H9 (cell line): Measurements from ENCODE around the gene IL15. TPM values are rescaled to one million over a fixed set of nuclear protein-coding genes. Genes with fewer than 3 reads are reported as not detected.

Experiments
- DNase-seq: peaks from one replicate; pipeline ENCODE4 v3.0.0-alpha.2; 2017
- H2AFZ ChIP-seq: one replicate; pipeline ENCODE4 v1.6.1; 2013; ENCODE audit warnings: mild to moderate bottlenecking, low read length, control low read depth, moderate library complexity
- H2AK5ac ChIP-seq: 2 replicates; pipeline ENCODE4 v1.6.1; 2013; ENCODE audit warnings: low read length, control low read depth, mixed read lengths; ENCODE audit not compliant: insufficient read length
- H2BK120ac ChIP-seq: one replicate; pipeline ENCODE4 v1.6.1; 2013; ENCODE audit warnings: low read depth, mild to moderate bottlenecking, low read length, control low read depth, inconsistent platforms; ENCODE audit not compliant: poor library complexity, severe bottlenecking
- H2BK12ac ChIP-seq: 2 replicates; pipeline ENCODE4 v1.6.1; 2013; ENCODE audit warnings: low read length, control low read depth, mixed read lengths, low read depth; ENCODE audit not compliant: insufficient read length
- H2BK15ac ChIP-seq: 2 replicates; pipeline ENCODE4 v1.6.1; 2013; ENCODE audit warnings: low read depth, low read length, control low read depth
- H2BK20ac ChIP-seq: one replicate; pipeline ENCODE4 v1.6.1; 2013; ENCODE audit warnings: low read depth, mild to moderate bottlenecking, low read length, control low read depth, inconsistent platforms; ENCODE audit not compliant: poor library complexity, severe bottlenecking
- H2BK5ac ChIP-seq: 2 replicates; pipeline ENCODE4 v1.6.1; 2013; ENCODE audit warnings: low read length, control low read depth, mixed read lengths; ENCODE audit not compliant: insufficient read length
- H3K14ac ChIP-seq: 2 replicates; pipeline ENCODE4 v1.6.1; 2013; ENCODE audit warnings: low read length, control low read depth; ENCODE audit not compliant: insufficient read depth
- H3K18ac ChIP-seq: 2 replicates; pipeline ENCODE4 v1.6.1; 2013; ENCODE audit warnings: low read depth, mild to moderate bottlenecking, mixed read lengths, low read length, control low read depth; ENCODE audit not compliant: insufficient read length
- H3K23ac ChIP-seq: 2 replicates; pipeline ENCODE4 v1.6.1; 2013; ENCODE audit warnings: low read length, control low read depth, mixed read lengths, low read depth; ENCODE audit not compliant: insufficient read length
- H3K23me2 ChIP-seq: 2 replicates; pipeline ENCODE4 v1.6.1; 2013; ENCODE audit warnings: low read depth, mild to moderate bottlenecking, mixed read lengths, low read length, control low read depth; ENCODE audit not compliant: insufficient read length, poor library complexity, severe bottlenecking
- H3K27ac ChIP-seq: 2 replicates; pipeline ENCODE4 v1.5.1; 2013; ENCODE audit warnings: low read length, control low read depth, mixed read lengths, low read depth; ENCODE audit not compliant: insufficient read length
- H3K27me3 ChIP-seq: 2 replicates; pipeline ENCODE4 v1.6.1; 2013; ENCODE audit warnings: low read length, control low read depth, inconsistent platforms; ENCODE audit not compliant: insufficient read depth
- H3K4ac ChIP-seq: 2 replicates; pipeline ENCODE4 v1.6.1; 2013; ENCODE audit warnings: low read depth, mild to moderate bottlenecking, control low read depth, inconsistent platforms, low read length, moderate library complexity
- H3K4me1 ChIP-seq: 2 replicates; pipeline ENCODE4 v1.6.1; 2013; ENCODE audit warnings: low read length, control low read depth, inconsistent platforms; ENCODE audit not compliant: insufficient read depth
- H3K4me2 ChIP-seq: 2 replicates; pipeline ENCODE4 v1.6.1; 2013; ENCODE audit warnings: low read length, control low read depth, mixed read lengths; ENCODE audit not compliant: insufficient read length, insufficient read depth
- H3K56ac ChIP-seq: 2 replicates; pipeline ENCODE4 v1.6.1; 2013; ENCODE audit warnings: low read depth, mild to moderate bottlenecking, mixed read lengths, low read length, control low read depth; ENCODE audit not compliant: insufficient read length
- H3K79me1 ChIP-seq: 2 replicates; pipeline ENCODE4 v1.6.1; 2013; ENCODE audit warnings: low read depth, mild to moderate bottlenecking, moderate library complexity, low read length, control low read depth, inconsistent platforms; ENCODE audit not compliant: insufficient read depth, poor library complexity, severe bottlenecking
- H3K79me2 ChIP-seq: 2 replicates; pipeline ENCODE4 v1.6.1; 2013; ENCODE audit warnings: low read length, control low read depth, inconsistent platforms; ENCODE audit not compliant: insufficient read depth
- H3K9ac ChIP-seq: 2 replicates; pipeline ENCODE4 v1.6.1; 2013; ENCODE audit warnings: low read length, control low read depth, mixed read lengths; ENCODE audit not compliant: insufficient read length; ENCODE audit errors: extremely low read depth
- H3K9me3 ChIP-seq: one replicate; pipeline ENCODE4 v1.6.1; 2013; ENCODE audit warnings: low read depth, low read length, inconsistent platforms; ENCODE audit not compliant: control insufficient read depth
- H3T11ph ChIP-seq: one replicate; pipeline ENCODE4 v1.6.1; 2013; ENCODE audit warnings: mild to moderate bottlenecking, low read length, control low read depth, inconsistent platforms
- H4K20me1 ChIP-seq: one replicate; pipeline ENCODE4 v1.6.1; 2013; ENCODE audit not compliant: control insufficient read depth, insufficient read length, insufficient read depth
- H4K5ac ChIP-seq: 2 replicates; pipeline ENCODE4 v1.6.1; 2013; ENCODE audit warnings: low read depth, mild to moderate bottlenecking, mixed read lengths, low read length, control low read depth; ENCODE audit not compliant: insufficient read length
- H4K8ac ChIP-seq: replicated peaks from 2 replicates; pipeline ENCODE4 v1.6.1; 2013; ENCODE audit warnings: low read length, control low read depth, mixed read lengths, low read depth; ENCODE audit not compliant: insufficient read length
- H4K91ac ChIP-seq: 2 replicates; pipeline ENCODE4 v1.6.1; 2013; ENCODE audit warnings: low read depth, mild to moderate bottlenecking, moderate library complexity, mixed read lengths, low read length, control low read depth; ENCODE audit not compliant: insufficient read length
- H3K27ac Mint-ChIP-seq, 3 experiments: 2 replicates in 2 of 3; 3 replicates in 1 of 3; pipeline ENCODE4 v1.8.0; 2020 to 2021; ENCODE audit warnings: mixed read lengths in 3 of 3, mild to moderate bottlenecking in 1 of 3, moderate library complexity in 1 of 3
- H3K27me3 Mint-ChIP-seq: 2 replicates; pipeline ENCODE4 v1.8.0; 2021; ENCODE audit warnings: low read depth, mild to moderate bottlenecking, moderate library complexity, mixed read lengths
- H3K36me3 Mint-ChIP-seq, 3 experiments: 2 replicates in 2 of 3; 3 replicates in 1 of 3; pipeline ENCODE4 v1.8.0; 2020 to 2021; ENCODE audit warnings: low read depth in 3 of 3, mixed read lengths in 3 of 3; ENCODE audit not compliant: insufficient read depth in 1 of 3
- H3K4me1 Mint-ChIP-seq, 2 experiments: 2 replicates each; pipeline ENCODE4 v1.8.0; 2020; ENCODE audit warnings: mixed read lengths in 2 of 2
- H3K4me3 Mint-ChIP-seq, 2 experiments: 2 replicates in 1 of 2; 3 replicates in 1 of 2; pipeline ENCODE4 v1.8.0; 2020 to 2021; ENCODE audit warnings: mild to moderate bottlenecking in 2 of 2, mixed read lengths in 2 of 2, moderate library complexity in 1 of 2
- H3K9me3 Mint-ChIP-seq, 2 experiments: 2 replicates in 1 of 2; 3 replicates in 1 of 2; pipeline ENCODE4 v1.8.0; 2020; ENCODE audit warnings: mild to moderate bottlenecking in 2 of 2, mixed read lengths in 2 of 2, moderate library complexity in 1 of 2
- CTCF ChIP-seq: fragments of 200-600 bp; sonication (generic); conservative IDR thresholded peaks from 3 replicates; pipeline ENCODE4 v1.8.0; 2021; ENCODE audit warnings: antibody characterized with exemption, mild to moderate bottlenecking
- WGBS: extraction: QIAGEN DNeasy Blood & Tissue Kit; methylation state at CpG from one replicate; pipeline ENCODE4 v1.1.7; 2013; ENCODE audit warnings: missing lambda C conversion rate, low lambda C conversion rate, mixed read lengths; ENCODE audit not compliant: insufficient read length; ENCODE audit errors: extremely low coverage; 5-methylcytosine and 5-hydroxymethylcytosine counted together
- total RNA-seq: library from RNA; stranded (reverse); gene quantifications from 2 replicates; pipeline ENCODE4 v1.2.1, GENCODE V29; 2021

The IL15 gene
- total RNA-seq, 1 experiment from 2014 or later: 0.61 TPM

GRCh38 chr4:141711211-141711610 lies 74.8 kb downstream of the IL15 start:
- H3K14ac ChIP-seq: no peak overlapping the region
- no peak overlapping the region for H3K18ac ChIP-seq
- H4K8ac ChIP-seq: no peak overlapping the region
- no peak overlapping the region for H3K9ac ChIP-seq
- Mint-ChIP-seq H3K9me3 (peaks cover 10 to 11% of the 10 kb centered on the region in 2 experiments), H3K27ac (no peak overlapping the region), H3K27me3 (no peaks in the 10 kb centered on the region), H3K36me3 (no peaks in the 10 kb centered on the region; a peak in 1 of 7 replicates), H3K4me3 (no peak overlapping the region; a peak in 1 of 5 replicates), H3K4me1 (peaks cover 6 to 9% of the 10 kb centered on the region in 2 experiments; a peak in 3 of 4 replicates)
- no peaks in the 10 kb centered on the region for H3K9me3 ChIP-seq
- WGBS: no CpG with 5 or more reads among the region's 1 CpG
- no peak overlapping the region for H2AK5ac ChIP-seq
- H4K5ac ChIP-seq: no peak overlapping the region
- H2BK120ac ChIP-seq: no peak overlapping the region
- H3K27me3 ChIP-seq: no peaks in the 10 kb centered on the region
- H3K4me2 ChIP-seq: no peak overlapping the region
- H3K27ac ChIP-seq: no peak overlapping the region
- H2BK15ac ChIP-seq: no peak overlapping the region
- H3K23me2 ChIP-seq: no peaks in the 10 kb centered on the region
- H2BK20ac ChIP-seq: no peak overlapping the region
- H3K56ac ChIP-seq: no peak overlapping the region
- H2AFZ ChIP-seq: no peak overlapping the region
- no peaks in the 10 kb centered on the region; the same call in 1 of the 2 replicates for H3K4me1 ChIP-seq
- no peaks in the 10 kb centered on the region for H3K79me1 ChIP-seq
- H3K4ac ChIP-seq: no peak overlapping the region
- no peak overlapping the region for H2BK12ac ChIP-seq
- H4K91ac ChIP-seq: no peak overlapping the region
- no peak overlapping the region for H2BK5ac ChIP-seq
- H3K23ac ChIP-seq: no peak overlapping the region
- H3T11ph ChIP-seq: no peak overlapping the region
- no peak for DNase-seq
- TF ChIP-seq CTCF: peak; percentile 67
- H4K20me1 ChIP-seq: no peaks in the 10 kb centered on the region
- no peaks in the 10 kb centered on the region for H3K79me2 ChIP-seq
